AG10803 (cell line): Measurements from ENCODE around the gene VPS72.

ENCODE experiments used
- DNase-seq: peaks from one replicate; pipeline ENCODE4 v3.0.0; 2010; ENCODE audit warnings: low read depth
- H3K4me3 ChIP-seq: 2 replicates; pipeline ENCODE4 v1.5.1; 2011; ENCODE audit warnings: mild to moderate bottlenecking, low read length, control low read depth
- TF ChIP-seq, protein P1 (sequence below): conservative IDR thresholded peaks from 2 replicates; pipeline ENCODE4 v1.5.1; 2011; ENCODE audit warnings: mild to moderate bottlenecking, low read length, control low read depth, inconsistent platforms

Gene VPS72

DNA sequence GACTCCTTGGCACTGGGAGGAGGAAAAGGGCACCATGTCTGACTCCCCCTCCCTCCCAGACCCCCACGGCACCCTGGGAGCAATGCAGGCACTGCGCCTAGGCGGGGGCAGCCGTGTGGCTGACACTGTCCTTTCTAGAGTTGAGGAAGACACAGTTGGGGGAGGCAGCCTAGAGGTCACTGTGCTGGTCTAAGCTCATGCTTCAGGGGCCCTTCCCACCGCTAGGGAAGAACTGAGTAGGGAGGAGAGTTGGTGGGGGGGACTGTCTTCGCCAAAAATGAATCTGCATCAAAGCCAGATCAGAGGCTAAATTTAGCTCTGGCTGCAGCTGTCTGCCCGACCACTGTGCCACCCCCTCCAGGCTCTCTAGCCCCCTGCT lies 47.0 kb downstream of the VPS72 start:
- no peak overlapping the region for H3K4me3 ChIP-seq

GRCh38 chr1:151142411-151143056 lies 47.5 kb downstream of the VPS72 start:
- TF ChIP-seq, protein P1, sequence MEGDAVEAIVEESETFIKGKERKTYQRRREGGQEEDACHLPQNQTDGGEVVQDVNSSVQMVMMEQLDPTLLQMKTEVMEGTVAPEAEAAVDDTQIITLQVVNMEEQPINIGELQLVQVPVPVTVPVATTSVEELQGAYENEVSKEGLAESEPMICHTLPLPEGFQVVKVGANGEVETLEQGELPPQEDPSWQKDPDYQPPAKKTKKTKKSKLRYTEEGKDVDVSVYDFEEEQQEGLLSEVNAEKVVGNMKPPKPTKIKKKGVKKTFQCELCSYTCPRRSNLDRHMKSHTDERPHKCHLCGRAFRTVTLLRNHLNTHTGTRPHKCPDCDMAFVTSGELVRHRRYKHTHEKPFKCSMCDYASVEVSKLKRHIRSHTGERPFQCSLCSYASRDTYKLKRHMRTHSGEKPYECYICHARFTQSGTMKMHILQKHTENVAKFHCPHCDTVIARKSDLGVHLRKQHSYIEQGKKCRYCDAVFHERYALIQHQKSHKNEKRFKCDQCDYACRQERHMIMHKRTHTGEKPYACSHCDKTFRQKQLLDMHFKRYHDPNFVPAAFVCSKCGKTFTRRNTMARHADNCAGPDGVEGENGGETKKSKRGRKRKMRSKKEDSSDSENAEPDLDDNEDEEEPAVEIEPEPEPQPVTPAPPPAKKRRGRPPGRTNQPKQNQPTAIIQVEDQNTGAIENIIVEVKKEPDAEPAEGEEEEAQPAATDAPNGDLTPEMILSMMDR = no peak
- DNase-seq = no peak
- no peak overlapping the region for H3K4me3 ChIP-seq

More for the DNA sequence above, 47.0 kb downstream of the VPS72 start:
- TF ChIP-seq, protein P1 = no peak
- no peak for DNase-seq

DNA sequence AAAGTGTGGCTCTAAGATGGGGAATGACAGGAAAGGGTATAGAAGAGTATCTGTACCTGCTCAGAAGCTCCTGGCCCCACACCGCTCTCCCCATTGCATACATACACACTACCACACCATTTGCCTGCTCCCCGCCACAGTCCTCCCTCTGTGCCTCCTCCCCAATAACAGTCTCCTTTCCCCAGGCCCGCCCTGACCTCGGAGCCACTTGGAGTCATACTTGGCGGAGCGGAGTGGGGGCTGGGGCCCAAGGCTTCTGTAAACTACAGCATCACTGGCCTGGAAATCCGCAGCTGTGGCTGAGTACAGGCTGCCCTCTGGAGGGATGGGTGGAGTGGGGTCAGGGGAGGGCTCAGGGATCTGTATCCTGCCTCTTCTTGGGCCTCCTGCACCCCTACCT lies 52.2 kb downstream of the VPS72 start:
- TF ChIP-seq, protein P1 = no peak
- no peak for DNase-seq
- H3K4me3 ChIP-seq = no peak overlapping the region

- no peak for DNase-seq
- H3K4me3 ChIP-seq = no peak overlapping the region
- TF ChIP-seq, protein P1 = no peak
Observed at GRCh38 chr1:151135433-151136385, 54.3 kb downstream of the VPS72 start.

- no peak for DNase-seq
- no peak overlapping the region for H3K4me3 ChIP-seq
- TF ChIP-seq, protein P1 = no peak
Observed at GRCh38 chr1:151134991-151135390, 55.0 kb downstream of the VPS72 start.

DNA sequence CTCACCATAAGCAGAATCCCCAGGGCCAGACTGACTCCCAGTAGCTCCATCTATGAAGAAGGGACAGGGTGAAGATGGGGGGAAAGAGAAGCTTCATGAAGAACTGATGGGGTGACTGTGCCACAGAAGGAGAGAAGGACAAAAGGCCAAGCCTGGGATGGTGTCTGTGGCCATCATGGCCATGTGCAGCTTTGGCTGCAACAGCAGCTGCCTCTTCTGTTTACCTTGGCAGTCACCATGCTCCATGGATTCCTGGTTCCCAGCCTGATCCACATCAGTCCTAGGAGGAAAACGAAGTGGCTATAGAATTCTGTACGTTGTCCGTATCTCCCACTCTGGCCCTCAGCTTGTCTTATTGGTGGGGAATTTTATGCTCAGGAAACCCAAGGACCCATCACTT lies 55.6 kb downstream of the VPS72 start:
- no peak overlapping the region for H3K4me3 ChIP-seq
- TF ChIP-seq, protein P1 = no peak
- no peak for DNase-seq
